Measurements from ENCODE around the gene SAXO1.

The SAXO1 gene

GRCh38 chr9:18909140-18910018 is 123.6 kb downstream of the SAXO1 start:
- no peak for DNase-seq

- DNase-seq = no peak
Observed at GRCh38 chr9:18907927-18908625, 124.9 kb downstream of the SAXO1 start.

GRCh38 chr9:18906656-18907395 is 126.2 kb downstream of the SAXO1 start:
- DNase-seq = no peak

- no peak for DNase-seq
Observed at GRCh38 chr9:18905883-18906629, 127.0 kb downstream of the SAXO1 start.

- no peak for DNase-seq
Observed at GRCh38 chr9:18905028-18905882, 127.8 kb downstream of the SAXO1 start.

GRCh38 chr9:18903450-18903849 is 129.6 kb downstream of the SAXO1 start:
- DNase-seq = no peak

GRCh38 chr9:18896531-18897179 is 136.4 kb downstream of the SAXO1 start:
- no peak for DNase-seq

- no peak for DNase-seq
Observed at GRCh38 chr9:18896004-18896403, 137.0 kb downstream of the SAXO1 start.

GRCh38 chr9:18893491-18893890 is 139.5 kb downstream of the SAXO1 start:
- no peak for DNase-seq

GRCh38 chr9:18893046-18893445 is 140.0 kb downstream of the SAXO1 start:
- no peak for DNase-seq

- no peak for DNase-seq
Observed at GRCh38 chr9:18891946-18892670, 140.9 kb downstream of the SAXO1 start.

GRCh38 chr9:18890372-18890771 is 142.6 kb downstream of the SAXO1 start:
- no peak for DNase-seq

GRCh38 chr9:18889550-18889949 is 143.5 kb downstream of the SAXO1 start:
- DNase-seq = no peak

- DNase-seq = no peak
Observed at GRCh38 chr9:18888290-18888689, 144.7 kb downstream of the SAXO1 start.

- DNase-seq = no peak
Observed at GRCh38 chr9:18887546-18887945, 145.5 kb downstream of the SAXO1 start.

- no peak for DNase-seq
Observed at GRCh38 chr9:18881758-18882157, 151.3 kb downstream of the SAXO1 start.

- no peak for DNase-seq
Observed at GRCh38 chr9:18877984-18878383, 155.0 kb downstream of the SAXO1 start.

All from NCI-H1092 treated with DMSO at 0.1 percent for 48 hours (cell line).